Glutamatergic neuron (in vitro differentiated cells): ENCODE data around the gene SLC2A1. TPM values are rescaled to one million over a fixed set of nuclear protein-coding genes. Genes with fewer than 3 reads are reported as not detected.

Source experiments
- DNase-seq: peaks from one replicate; pipeline ENCODE4 v3.0.0; 2022
- H3K27ac Mint-ChIP-seq: one replicate; pipeline ENCODE4 v1.8.0; 2020; ENCODE audit warnings: mild to moderate bottlenecking, mixed read lengths, inconsistent platforms; ENCODE audit not compliant: unreplicated experiment
- H3K27me3 Mint-ChIP-seq: one replicate; pipeline ENCODE4 v1.8.0; 2020; ENCODE audit warnings: mild to moderate bottlenecking, moderate library complexity, mixed read lengths, inconsistent platforms; ENCODE audit not compliant: unreplicated experiment
- H3K36me3 Mint-ChIP-seq: one replicate; pipeline ENCODE4 v1.8.0; 2020; ENCODE audit warnings: mild to moderate bottlenecking, mixed read lengths, inconsistent platforms; ENCODE audit not compliant: unreplicated experiment
- H3K4me1 Mint-ChIP-seq: one replicate; pipeline ENCODE4 v1.8.0; 2020; ENCODE audit warnings: mild to moderate bottlenecking, low read depth, mixed read lengths, inconsistent platforms; ENCODE audit not compliant: unreplicated experiment
- H3K4me3 Mint-ChIP-seq: one replicate; pipeline ENCODE4 v1.8.0; 2020; ENCODE audit warnings: mild to moderate bottlenecking, mixed read lengths, inconsistent platforms; ENCODE audit not compliant: unreplicated experiment
- H3K9me3 Mint-ChIP-seq: one replicate; pipeline ENCODE4 v1.8.0; 2020; ENCODE audit warnings: mild to moderate bottlenecking, moderate library complexity, mixed read lengths, inconsistent platforms; ENCODE audit not compliant: unreplicated experiment
- CTCF ChIP-seq: fragments of 200-600 bp; sonication (generic); IDR thresholded peaks from one replicate; pipeline ENCODE4 v1.5.0; 2021; ENCODE audit not compliant: partially characterized antibody, unreplicated experiment
- total RNA-seq: library from RNA; stranded (reverse); fragmentation: NEBNext Ultra II Directional; extraction: Animal tissue kit (Norgen Biotek cat#: 25700); gene quantifications from one replicate; pipeline ENCODE4 v1.2.1, GENCODE V29; 2021; ENCODE audit not compliant: unreplicated experiment

The SLC2A1 gene
- total RNA-seq, 1 donor from 2014 or later, result 25.0 TPM

GRCh38 chr1:42937836-42938644, 20.6 kb downstream of the SLC2A1 start:
- DNase-seq, result no peak
- H3K36me3 Mint-ChIP-seq, result peaks cover 3% of the 10 kb centered on the region
- TF ChIP-seq CTCF, result no peak
- peaks cover 2% of the 10 kb centered on the region for H3K9me3 Mint-ChIP-seq
- H3K27ac Mint-ChIP-seq, result no peak overlapping the region
- peaks cover 7% of the 10 kb centered on the region for H3K27me3 Mint-ChIP-seq
- no peak overlapping the region for H3K4me3 Mint-ChIP-seq
- peaks cover 2% of the 10 kb centered on the region for H3K4me1 Mint-ChIP-seq

GRCh38 chr1:42937141-42937696, 21.4 kb downstream of the SLC2A1 start:
- peaks cover 7% of the 10 kb centered on the region for H3K27me3 Mint-ChIP-seq
- TF ChIP-seq CTCF, result no peak
- H3K4me3 Mint-ChIP-seq, result no peak overlapping the region
- H3K36me3 Mint-ChIP-seq, result peaks cover 3% of the 10 kb centered on the region
- no peak overlapping the region for H3K27ac Mint-ChIP-seq
- peaks cover 2% of the 10 kb centered on the region for H3K4me1 Mint-ChIP-seq
- no peak for DNase-seq
- H3K9me3 Mint-ChIP-seq, result peaks cover 2% of the 10 kb centered on the region

GRCh38 chr1:42936309-42937078, 22.2 kb downstream of the SLC2A1 start:
- TF ChIP-seq CTCF, result no peak
- no peak for DNase-seq
- H3K27ac Mint-ChIP-seq, result no peak overlapping the region
- peaks cover 3% of the 10 kb centered on the region for H3K36me3 Mint-ChIP-seq
- no peak overlapping the region for H3K4me3 Mint-ChIP-seq
- peaks cover 2% of the 10 kb centered on the region for H3K4me1 Mint-ChIP-seq
- peaks cover 2% of the 10 kb centered on the region for H3K9me3 Mint-ChIP-seq
- H3K27me3 Mint-ChIP-seq, result peaks cover 7% of the 10 kb centered on the region

GRCh38 chr1:42935971-42936308, 22.7 kb downstream of the SLC2A1 start:
- Mint-ChIP-seq H3K36me3 (peaks cover 3% of the 10 kb centered on the region), H3K4me1 (peaks cover 2% of the 10 kb centered on the region), H3K9me3 (peaks cover 2% of the 10 kb centered on the region), H3K27ac (no peak overlapping the region), H3K27me3 (peaks cover 9% of the 10 kb centered on the region), H3K4me3 (no peak overlapping the region)
- no peak for TF ChIP-seq CTCF
- no peak for DNase-seq
